Measurements from ENCODE around the gene ATP6V0A1. TPM values are rescaled to one million over a fixed set of nuclear protein-coding genes. Genes with fewer than 3 reads are reported as not detected.
"Not testable (repeated sequence)": the region's sequence is repeated elsewhere in the genome, so short reads cannot be mapped to it uniquely, and the experiment has no call there.

The ATP6V0A1 gene
- total RNA-seq = 10 to 100 TPM; 13.3 to 15.9 TPM

GRCh38 chr17:42458497-42459255, at the start of gene ATP6V0A1:
Gene ATP6V0A1, plus strand, starts transcription at chr17:42458878. Its CDS starts 2,017 bp downstream, at chr17:42460895.
- peaks cover 6% of the 10 kb centered on the region for H3K36me3 Mint-ChIP-seq (ENCODE audit: low read depth)
- no peaks in the 10 kb centered on the region for H3K9me3 Mint-ChIP-seq (ENCODE audit: low read depth)
- DNase-seq (peak; percentile 97), ATAC-seq (peak; percentile 91)
- ChIA-PET CTCF (interaction anchor here (0.6 to 2.0 kb wide), 3 partner anchors 15 to 623 kb away, joined by 3 to 9 read pairs (median 3); partner anchors contain the start of gene CAVIN1), POLR2A (interaction anchor here (1.2 kb wide), 1 partner anchor 71 kb away, joined by 3 read pairs; the partner anchor contains the start of gene STAT3)
- intact Hi-C loops (cut with DNase I, micrococcal nuclease) = loop anchor here in 1 of 2 experiments (1.0 to 2.0 kb wide), 3 partner anchors 70 to 278 kb away; partner anchors contain the start of gene STAT3
- peak within 1 kb of the TSS; percentile 86 for H3K4me3 Mint-ChIP-seq
- peaks cover 46% of the 10 kb centered on the region for H3K4me1 Mint-ChIP-seq
- H3K27ac Mint-ChIP-seq = peak within 1 kb of the TSS; percentile 91
- H3K27me3 Mint-ChIP-seq = no peaks in the 10 kb centered on the region

GRCh38 chr17:42409523-42410318, 49.0 kb upstream of the ATP6V0A1 start:
- CTCF ChIA-PET = interaction anchor here (0.6 to 9.9 kb wide), 5 partner anchors 67 to 228 kb away, joined by 3 to 228 read pairs (median 4); partner anchors contain the start of gene KCNH4
- POLR2A ChIA-PET = interaction anchor here (0.5 to 0.6 kb wide), 2 partner anchors 159 to 588 kb away, joined by 3 to 6 read pairs; partner anchors contain the start of gene RPL27
- no peak overlapping the region for H3K4me3 Mint-ChIP-seq

GRCh38 chr17:42410319-42410685, 48.4 kb upstream of the ATP6V0A1 start:
- H3K27me3 Mint-ChIP-seq = no peaks in the 10 kb centered on the region
- no peak overlapping the region for H3K4me3 Mint-ChIP-seq
- peaks cover 26% of the 10 kb centered on the region for H3K4me1 Mint-ChIP-seq
- H3K27ac Mint-ChIP-seq = no peak overlapping the region
- DNase-seq (no peak), ATAC-seq (no peak)
- ChIA-PET CTCF (interaction anchor here (0.9 to 9.9 kb wide), 6 partner anchors 10 to 229 kb away, joined by 3 to 228 read pairs (median 4); partner anchors contain the start of gene KCNH4), POLR2A (no interaction called here)
- intact Hi-C loops (cut with DNase I, micrococcal nuclease) = no loop called here
- no peaks in the 10 kb centered on the region for H3K9me3 Mint-ChIP-seq (ENCODE audit: low read depth)
- no peaks in the 10 kb centered on the region for H3K36me3 Mint-ChIP-seq (ENCODE audit: low read depth)

More at GRCh38 chr17:42409523-42410318, 49.0 kb upstream of the ATP6V0A1 start:
- DNase-seq = no peak
- Mint-ChIP-seq H3K9me3 (ENCODE audit: low read depth) (no peaks in the 10 kb centered on the region), H3K27ac (no peak overlapping the region), H3K36me3 (ENCODE audit: low read depth) (no peaks in the 10 kb centered on the region), H3K4me1 (peaks cover 20% of the 10 kb centered on the region), H3K27me3 (no peaks in the 10 kb centered on the region)
- intact Hi-C loops (cut with DNase I, micrococcal nuclease) = loop anchor here in 1 of 2 experiments (5.0 kb wide), 1 partner anchor 442 kb away; the partner anchor contains the start of gene CNP
- no peak for ATAC-seq

- DNase-seq = no peak
- intact Hi-C loops (cut with DNase I, micrococcal nuclease) = no loop called here
- POLR2A ChIA-PET = interaction anchor here (0.7 kb wide), 1 partner anchor 189 kb away, joined by 3 read pairs; no protein-coding TSS in a partner anchor
- CTCF ChIA-PET = interaction anchor here (0.6 to 2.1 kb wide), 7 partner anchors 9 to 230 kb away, joined by 3 to 5 read pairs (median 3); partner anchors contain the start of gene KCNH4
- Mint-ChIP-seq H3K27me3 (no peaks in the 10 kb centered on the region), H3K4me3 (no peak overlapping the region), H3K27ac (no peak overlapping the region), H3K36me3 (ENCODE audit: low read depth) (no peaks in the 10 kb centered on the region), H3K4me1 (peaks cover 31% of the 10 kb centered on the region), H3K9me3 (ENCODE audit: low read depth) (no peaks in the 10 kb centered on the region)
- no peak for ATAC-seq
Observed at GRCh38 chr17:42411361-42411760, 47.3 kb upstream of the ATP6V0A1 start.

GRCh38 chr17:42411905-42412679, 46.6 kb upstream of the ATP6V0A1 start:
- Mint-ChIP-seq H3K27ac (no peak overlapping the region), H3K4me1 (peaks cover 28% of the 10 kb centered on the region), H3K36me3 (ENCODE audit: low read depth) (no peaks in the 10 kb centered on the region), H3K9me3 (ENCODE audit: low read depth) (no peaks in the 10 kb centered on the region), H3K27me3 (no peaks in the 10 kb centered on the region), H3K4me3 (no peak overlapping the region)
- CTCF ChIA-PET = interaction anchor here (0.7 to 2.1 kb wide), 3 partner anchors 8 to 143 kb away, joined by 3 to 4 read pairs (median 3); no protein-coding TSS in a partner anchor
- POLR2A ChIA-PET = interaction anchor here (0.7 kb wide), 1 partner anchor 190 kb away, joined by 3 read pairs; no protein-coding TSS in a partner anchor
- intact Hi-C loops (cut with DNase I, micrococcal nuclease) = no loop called here
- ATAC-seq = no peak
- DNase-seq = no peak

GRCh38 chr17:42413464-42414040, 45.1 kb upstream of the ATP6V0A1 start:
- DNase-seq = no peak
- no peak overlapping the region for H3K4me3 Mint-ChIP-seq
- no peak overlapping the region for H3K27ac Mint-ChIP-seq
- peaks cover 21% of the 10 kb centered on the region for H3K4me1 Mint-ChIP-seq
- ChIA-PET POLR2A (interaction anchor here (0.6 kb wide), 1 partner anchor 21 kb away, joined by 3 read pairs; no protein-coding TSS in a partner anchor), CTCF (interaction anchor here (0.7 to 1.4 kb wide), 3 partner anchors 91 to 101 kb away, joined by 3 to 6 read pairs (median 4); no protein-coding TSS in a partner anchor)
- no peaks in the 10 kb centered on the region for H3K9me3 Mint-ChIP-seq (ENCODE audit: low read depth)
- no peaks in the 10 kb centered on the region for H3K27me3 Mint-ChIP-seq
- ATAC-seq = no peak
- intact Hi-C loops (cut with DNase I, micrococcal nuclease) = no loop called here
- no peaks in the 10 kb centered on the region for H3K36me3 Mint-ChIP-seq (ENCODE audit: low read depth)

GRCh38 chr17:42414704-42415409, 43.8 kb upstream of the ATP6V0A1 start:
- ATAC-seq (peak; percentile 98), DNase-seq (peak; percentile 86)
- intact Hi-C loops (cut with DNase I, micrococcal nuclease) = no loop called here
- Mint-ChIP-seq H3K4me1 (peaks cover 26% of the 10 kb centered on the region), H3K9me3 (ENCODE audit: low read depth) (no peaks in the 10 kb centered on the region), H3K4me3 (peak overlapping the region; percentile 50), H3K27ac (peak overlapping the region; percentile 55), H3K27me3 (no peaks in the 10 kb centered on the region), H3K36me3 (ENCODE audit: low read depth) (no peaks in the 10 kb centered on the region)
- POLR2A ChIA-PET = interaction anchor here (0.6 to 0.8 kb wide), 4 partner anchors 8 to 106 kb away, joined by 3 to 4 read pairs (median 4); partner anchors contain the start of gene STAT3
- CTCF ChIA-PET = interaction anchor here (0.5 to 2.9 kb wide), 14 partner anchors 9 to 192 kb away, joined by 3 to 21 read pairs (median 4); no protein-coding TSS in a partner anchor

GRCh38 chr17:42417981-42418380, 40.7 kb upstream of the ATP6V0A1 start:
- POLR2A ChIA-PET; ATAC-seq; intact Hi-C loops (cut with DNase I, micrococcal nuclease); H3K9me3 Mint-ChIP-seq (ENCODE audit: low read depth); H3K36me3 Mint-ChIP-seq (ENCODE audit: low read depth); H3K27ac Mint-ChIP-seq; H3K4me3 Mint-ChIP-seq; DNase-seq: not testable (repeated sequence)
- CTCF ChIA-PET = interaction anchor here (0.7 to 0.8 kb wide), 2 partner anchors 38 to 98 kb away, joined by 3 to 4 read pairs; no protein-coding TSS in a partner anchor
- H3K27me3 Mint-ChIP-seq = peaks cover 13% of the 10 kb centered on the region
- H3K4me1 Mint-ChIP-seq = peaks cover 41% of the 10 kb centered on the region

GRCh38 chr17:42421136-42421506, 37.6 kb upstream of the ATP6V0A1 start:
- CTCF ChIA-PET = interaction anchor here (0.9 to 1.0 kb wide), 2 partner anchors 106 to 131 kb away, joined by 3 read pairs; no protein-coding TSS in a partner anchor
- intact Hi-C loops (cut with DNase I, micrococcal nuclease) = loop anchor here in 1 of 2 experiments (5.0 kb wide), 1 partner anchor 239 kb away; the partner anchor contains the start of gene KCNH4
- ATAC-seq (no peak), DNase-seq (no peak)
- Mint-ChIP-seq H3K9me3 (ENCODE audit: low read depth) (no peaks in the 10 kb centered on the region), H3K4me3 (peak overlapping the region; percentile 57), H3K27ac (no peak overlapping the region), H3K36me3 (ENCODE audit: low read depth) (no peaks in the 10 kb centered on the region), H3K27me3 (peaks cover 26% of the 10 kb centered on the region), H3K4me1 (peaks cover 21% of the 10 kb centered on the region)
- POLR2A ChIA-PET = no interaction called here

Data from activated CD4-positive, alpha-beta T cell treated with anti-CD3 and anti-CD28 coated beads for 36 hours (primary cell).